ENCODE results near the gene NRROS.

- no peak for TF ChIP-seq POLR2A (IDR thresholded peaks at IDR 0.05; ENCODE audit: low read length)
- no peak for TF ChIP-seq GATA1 (IDR thresholded peaks at IDR 0.05; ENCODE audit: low read depth, low read length)
Measured at GRCh38 chr3:196666001-196666867, 26.7 kb downstream of the NRROS start.
